Medulla oblongata (tissue), 1 donor: ENCODE measurements around the gene GPN1.
"Not testable (repeated sequence)": the region's sequence is repeated elsewhere in the genome, so short reads cannot be mapped to it uniquely, and the experiment has no call there.

ENCODE experiments used
- DNase-seq: peaks from one replicate; pipeline ENCODE4 v3.0.0-alpha.2; 2015; ENCODE audit errors: extremely low spot score

GPN1 gene

GRCh38 chr2:27672723-27673486, 44.1 kb downstream of the GPN1 start:
- no peak for DNase-seq

GRCh38 chr2:27680571-27680970, 51.7 kb downstream of the GPN1 start:
- no peak for DNase-seq

GRCh38 chr2:27681841-27682240, 53.0 kb downstream of the GPN1 start:
- no peak for DNase-seq

DNA sequence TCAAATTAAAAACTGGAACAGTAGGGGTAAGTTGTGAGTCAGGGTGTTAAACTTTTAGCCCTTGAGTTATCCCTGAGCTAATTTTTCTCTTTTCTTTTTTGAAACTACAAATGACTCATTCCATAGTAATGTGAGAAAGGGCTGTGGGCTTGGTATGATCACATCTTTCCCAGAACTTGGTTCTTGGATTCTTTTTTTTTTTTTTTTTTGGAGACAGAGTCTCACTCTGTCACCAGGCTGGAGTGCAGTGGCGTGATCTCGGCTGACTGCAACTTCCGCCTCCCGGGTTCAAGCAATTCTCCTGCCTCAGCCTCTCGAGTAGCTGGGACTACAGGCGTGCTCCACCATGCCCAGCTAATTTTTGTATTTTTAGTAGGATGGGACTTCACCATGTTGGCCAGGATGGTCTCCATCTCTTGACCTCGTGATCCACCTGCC, 53.5 kb downstream of the GPN1 start:
- DNase-seq = not testable (repeated sequence)

DNA sequence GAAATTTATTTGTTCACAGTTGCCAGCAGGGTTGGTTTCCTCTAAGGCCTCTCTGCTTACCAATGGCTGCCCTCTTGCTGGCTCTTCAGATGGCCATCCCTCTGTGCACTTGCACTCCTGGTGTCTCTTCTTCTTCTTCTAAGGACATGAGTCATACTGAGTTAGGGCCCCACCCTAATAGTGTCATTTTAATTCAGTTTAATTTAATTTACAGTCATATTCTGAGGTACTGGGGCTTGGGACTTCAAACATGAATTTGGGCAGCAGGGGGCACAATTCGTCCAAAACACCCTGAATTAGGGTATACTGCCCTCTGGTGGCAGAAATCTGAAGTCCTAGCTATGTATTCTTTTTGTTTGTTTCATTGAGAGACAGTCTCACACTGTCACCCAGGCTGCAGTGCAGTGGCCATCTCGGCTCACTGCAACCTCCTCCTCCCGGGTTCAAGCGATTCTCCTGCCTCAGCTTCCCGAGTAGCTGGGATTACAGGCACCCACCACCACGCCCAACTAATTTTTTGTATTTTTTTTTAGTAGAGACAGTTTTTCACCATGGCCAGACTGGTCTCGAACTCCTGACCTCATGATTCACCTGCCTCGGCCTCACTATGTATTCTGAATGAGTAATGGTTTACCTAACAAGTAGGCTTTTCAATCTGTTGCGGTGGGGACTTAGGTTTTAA, 54.7 kb downstream of the GPN1 start:
- peak; percentile 94 for DNase-seq

DNA sequence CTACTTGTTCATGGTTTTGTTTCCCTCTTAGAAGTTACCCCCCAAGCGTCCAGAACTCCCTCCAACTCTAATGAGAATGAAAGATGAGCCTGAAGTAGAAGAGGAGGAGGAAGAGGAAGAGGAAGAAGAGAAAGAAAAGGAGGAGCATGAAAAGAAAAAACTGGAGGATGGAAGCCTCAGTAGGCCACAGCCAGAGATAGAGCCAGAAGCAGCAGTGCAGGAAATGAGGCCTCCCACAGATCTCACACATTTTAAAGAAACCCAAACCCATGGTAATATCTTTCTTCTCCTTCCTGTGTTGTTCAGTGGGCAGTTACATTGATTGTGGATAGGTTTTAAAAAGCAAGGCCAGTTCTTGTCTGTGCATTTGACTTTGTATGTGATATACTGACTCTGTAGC, 56.2 kb downstream of the GPN1 start:
- not testable (repeated sequence) for DNase-seq

DNA sequence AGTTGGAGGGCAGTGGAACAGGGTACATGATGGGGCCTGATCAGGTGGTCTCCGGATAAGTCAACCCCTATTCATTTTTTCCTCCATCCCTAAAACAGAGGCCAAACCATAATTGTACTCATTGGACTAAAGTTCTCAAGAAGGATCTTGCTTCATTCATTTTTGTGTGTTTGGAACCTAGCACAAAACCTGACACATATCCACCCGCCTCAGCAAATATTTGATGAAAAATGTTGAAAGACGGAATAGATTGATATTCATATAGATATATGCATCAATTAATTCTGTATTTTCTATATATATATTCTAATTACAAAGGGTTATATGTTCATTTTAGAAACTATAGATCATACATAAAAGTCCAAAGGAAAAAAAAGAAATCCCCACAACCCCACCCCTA, 56.7 kb downstream of the GPN1 start:
- DNase-seq = no peak

- no peak for DNase-seq
These were observed 58.4 kb downstream of the GPN1 start for GRCh38 chr2:27687232-27687631.

DNA sequence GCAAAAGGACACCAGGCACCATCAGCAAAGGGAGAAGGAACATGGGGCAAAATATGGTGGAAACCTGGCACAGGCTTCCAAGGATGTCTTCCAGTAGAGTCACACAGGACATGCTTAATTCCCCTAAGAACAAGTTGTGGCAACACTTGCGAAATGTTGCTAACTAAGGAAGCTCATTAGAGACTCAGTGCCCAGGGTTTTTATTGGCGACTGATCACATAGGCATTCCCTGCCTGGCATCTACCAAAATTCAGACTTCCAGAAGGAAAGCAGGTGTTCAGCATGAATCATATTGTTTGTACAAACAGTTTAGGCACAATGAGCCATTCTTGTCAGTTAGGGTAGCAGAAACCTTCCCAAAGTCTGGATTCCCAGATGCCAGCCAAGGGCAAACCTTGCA, 60.6 kb downstream of the GPN1 start:
- no peak for DNase-seq

GRCh38 chr2:27690052-27690451, 61.2 kb downstream of the GPN1 start:
- no peak for DNase-seq

GRCh38 chr2:27697660-27698059, 68.8 kb downstream of the GPN1 start:
- DNase-seq = no peak
